NOMO-1 (cell line): Measurements from ENCODE around the gene GPR12.

Source experiments
- DNase-seq, 2 experiments: peaks; one replicate each; lab custom pipeline; 2025; ENCODE audit not compliant: unreplicated experiment in 2 of 2; lab: John Stamatoyannopoulos, UW

GPR12 gene, protein sequence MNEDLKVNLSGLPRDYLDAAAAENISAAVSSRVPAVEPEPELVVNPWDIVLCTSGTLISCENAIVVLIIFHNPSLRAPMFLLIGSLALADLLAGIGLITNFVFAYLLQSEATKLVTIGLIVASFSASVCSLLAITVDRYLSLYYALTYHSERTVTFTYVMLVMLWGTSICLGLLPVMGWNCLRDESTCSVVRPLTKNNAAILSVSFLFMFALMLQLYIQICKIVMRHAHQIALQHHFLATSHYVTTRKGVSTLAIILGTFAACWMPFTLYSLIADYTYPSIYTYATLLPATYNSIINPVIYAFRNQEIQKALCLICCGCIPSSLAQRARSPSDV

DNA sequence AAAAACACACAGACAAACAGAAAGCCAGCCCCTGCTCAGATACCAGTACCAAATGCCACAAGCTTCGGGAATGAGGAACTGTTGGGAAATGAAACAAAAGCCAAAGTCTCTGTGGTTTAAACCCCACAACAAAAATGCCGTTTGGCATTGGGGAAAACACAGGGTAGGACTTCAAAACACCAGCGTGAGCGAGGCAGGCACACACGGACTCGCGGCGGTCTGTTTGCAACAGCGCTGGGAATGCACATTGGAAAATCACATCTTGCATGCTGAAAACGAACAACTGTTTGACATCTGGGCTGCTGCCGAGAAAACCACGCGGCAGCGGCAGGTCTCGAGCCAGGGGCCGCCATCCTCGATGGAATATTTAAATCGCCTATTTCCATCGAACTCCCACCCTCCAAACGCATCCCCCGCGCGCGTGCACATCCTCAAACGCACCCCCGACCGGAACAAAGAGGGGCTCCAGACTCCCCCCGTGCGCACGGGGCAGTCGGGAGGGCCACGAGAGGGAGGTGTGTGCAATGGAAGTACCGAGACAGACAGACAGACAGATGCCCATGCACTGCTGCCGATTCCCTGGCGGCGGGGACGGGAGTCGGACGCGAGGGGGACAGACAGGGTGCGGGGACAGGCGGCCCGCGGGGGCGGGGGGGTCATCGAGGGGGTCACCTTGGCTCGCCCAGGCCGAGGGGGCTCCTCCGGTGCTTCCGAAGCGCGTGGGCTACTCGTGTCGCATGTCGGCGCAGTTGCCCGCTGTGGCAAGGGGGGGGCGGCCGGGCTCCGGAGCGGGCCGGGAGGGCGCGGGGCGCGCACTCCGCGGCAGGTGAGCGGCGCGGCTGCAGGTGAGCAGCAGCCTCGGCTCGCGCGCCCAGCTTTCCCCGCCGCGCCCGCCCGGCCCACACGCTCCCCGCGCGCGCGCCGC is at the start of gene GPR12:
Gene GPR12, minus strand, starts transcription at position 880 of the 925 bp plus-strand sequence. CDS start 959 bp downstream, outside the sequence.
- DNase-seq, result peak in 1 of 2 experiments; percentile 13

DNA sequence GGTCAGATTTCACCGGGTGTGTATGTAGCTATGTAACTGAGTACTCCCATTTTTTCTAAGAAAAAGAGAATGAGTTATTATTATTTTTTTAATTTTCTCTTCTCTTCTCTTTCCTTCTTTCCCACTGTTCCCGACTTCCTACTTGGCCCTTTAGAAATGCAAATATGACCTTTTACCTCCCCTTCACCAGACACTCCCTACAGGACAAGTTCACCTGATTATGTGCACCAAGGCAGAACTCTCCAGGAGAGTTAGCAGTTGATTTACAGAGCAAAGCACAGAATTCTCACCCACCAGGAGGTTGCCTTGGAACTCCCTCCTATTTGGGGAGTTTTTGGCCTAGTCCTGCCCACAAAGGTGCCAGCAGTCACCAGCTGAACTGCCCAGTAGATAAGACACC is 49.5 kb upstream of the GPR12 start:
- DNase-seq, result no peak

DNA sequence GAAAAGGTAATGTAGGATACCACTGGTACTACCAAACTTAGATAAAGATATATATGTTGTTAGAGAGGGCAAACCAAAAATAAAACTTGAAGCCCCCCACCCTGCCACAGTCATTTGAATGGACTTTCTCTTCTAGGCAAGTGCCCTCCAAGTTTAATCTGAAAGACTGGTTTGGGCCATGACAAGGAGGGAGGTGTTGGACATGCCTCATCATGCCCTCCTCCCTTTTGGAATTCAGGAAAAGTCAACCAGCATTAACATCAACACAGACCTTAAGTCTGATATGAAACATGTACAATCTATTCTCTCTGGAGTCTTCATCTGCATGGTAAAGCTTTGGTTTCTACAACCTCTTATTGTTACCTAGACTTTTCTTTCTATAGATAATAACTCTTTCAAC is 46.3 kb upstream of the GPR12 start:
- DNase-seq, result no peak

DNA sequence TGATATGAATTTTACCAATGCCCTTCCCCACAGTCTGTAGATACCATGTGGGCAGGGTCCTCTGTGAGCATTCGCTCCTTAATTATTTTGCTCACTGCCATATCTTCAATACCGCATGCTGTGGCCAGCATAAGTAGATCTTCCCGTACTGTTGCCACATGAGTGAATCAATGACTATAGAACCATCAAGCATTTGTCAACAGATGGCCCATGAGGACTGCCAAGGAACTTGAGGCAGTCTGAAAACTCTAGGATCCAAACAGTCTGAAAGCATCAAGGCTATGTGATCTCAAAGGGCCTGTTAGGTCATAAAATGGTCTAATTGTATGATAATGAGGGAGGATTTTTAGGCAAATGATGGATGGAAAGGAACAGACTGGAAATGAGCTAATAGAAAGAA is 27.4 kb upstream of the GPR12 start:
- no peak for DNase-seq

DNA sequence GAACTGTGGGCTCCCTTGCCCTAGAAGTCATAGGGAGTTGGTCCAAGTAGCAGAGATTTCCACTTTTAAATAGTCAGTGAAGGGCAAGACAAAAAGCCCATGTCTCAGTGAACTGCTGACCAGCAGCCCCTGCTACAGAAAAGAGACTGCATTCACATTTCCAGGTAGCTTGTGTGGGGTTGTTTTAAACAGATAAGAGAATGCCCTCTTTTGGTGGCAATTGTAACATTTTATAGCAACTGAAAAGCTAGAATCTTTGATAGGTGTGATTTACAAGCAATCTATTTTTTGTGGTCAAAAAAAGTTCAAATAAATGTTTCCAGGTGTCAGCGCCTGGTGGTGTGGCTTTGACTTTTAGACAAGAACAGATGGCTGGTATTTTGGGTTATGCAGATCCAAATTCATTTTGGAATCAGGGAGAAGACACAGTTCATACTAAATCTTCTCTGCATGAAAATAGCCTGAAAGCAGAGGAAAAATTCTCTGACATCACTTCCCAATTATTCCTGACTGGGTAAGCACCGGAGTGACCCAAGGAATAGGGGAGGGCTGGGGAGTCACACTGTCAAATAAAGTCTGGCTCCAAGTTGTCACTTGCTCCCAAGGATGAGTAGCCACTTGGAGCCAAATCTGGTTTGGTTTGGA is 26.2 kb upstream of the GPR12 start:
- DNase-seq, result no peak

DNA sequence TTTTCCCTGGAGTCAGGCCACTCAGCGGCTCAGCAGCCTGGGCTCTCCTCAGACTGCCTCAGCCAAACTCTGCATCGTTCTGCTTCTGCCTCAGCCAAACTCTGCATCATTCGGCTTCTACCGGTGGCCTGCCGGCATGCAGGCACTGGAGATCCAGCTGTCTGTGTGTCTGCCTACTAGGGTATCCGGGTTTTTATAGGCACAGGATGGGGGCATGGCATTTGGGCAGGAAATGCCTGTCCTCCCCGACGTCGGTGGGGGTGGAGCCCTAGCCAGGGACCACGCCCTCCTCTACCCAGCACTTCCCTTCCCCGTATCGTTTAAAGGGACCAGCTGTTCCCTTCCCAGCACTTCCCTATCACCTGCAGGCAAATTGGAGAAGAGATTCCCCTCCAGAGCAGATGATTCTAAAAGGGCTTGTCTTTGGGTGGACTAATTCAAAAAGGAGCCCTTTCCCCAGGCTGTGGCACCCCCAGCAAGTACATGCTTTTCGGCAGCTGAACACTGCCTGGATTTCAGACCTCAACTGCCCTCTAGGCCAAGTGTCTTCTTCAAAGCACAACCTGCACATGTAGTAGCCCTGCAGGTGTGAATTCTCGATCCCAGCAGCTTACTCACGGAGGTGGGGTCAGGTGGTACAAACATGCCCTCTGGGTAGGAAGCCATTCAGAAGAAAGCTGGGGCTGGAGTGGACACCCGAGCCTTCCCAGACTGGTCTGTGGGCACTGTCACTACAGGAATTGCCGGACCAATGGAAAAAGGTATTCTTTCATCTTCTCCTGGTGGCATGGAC is 25.4 kb upstream of the GPR12 start:
- peak; percentile 29 to 45 for DNase-seq

DNA sequence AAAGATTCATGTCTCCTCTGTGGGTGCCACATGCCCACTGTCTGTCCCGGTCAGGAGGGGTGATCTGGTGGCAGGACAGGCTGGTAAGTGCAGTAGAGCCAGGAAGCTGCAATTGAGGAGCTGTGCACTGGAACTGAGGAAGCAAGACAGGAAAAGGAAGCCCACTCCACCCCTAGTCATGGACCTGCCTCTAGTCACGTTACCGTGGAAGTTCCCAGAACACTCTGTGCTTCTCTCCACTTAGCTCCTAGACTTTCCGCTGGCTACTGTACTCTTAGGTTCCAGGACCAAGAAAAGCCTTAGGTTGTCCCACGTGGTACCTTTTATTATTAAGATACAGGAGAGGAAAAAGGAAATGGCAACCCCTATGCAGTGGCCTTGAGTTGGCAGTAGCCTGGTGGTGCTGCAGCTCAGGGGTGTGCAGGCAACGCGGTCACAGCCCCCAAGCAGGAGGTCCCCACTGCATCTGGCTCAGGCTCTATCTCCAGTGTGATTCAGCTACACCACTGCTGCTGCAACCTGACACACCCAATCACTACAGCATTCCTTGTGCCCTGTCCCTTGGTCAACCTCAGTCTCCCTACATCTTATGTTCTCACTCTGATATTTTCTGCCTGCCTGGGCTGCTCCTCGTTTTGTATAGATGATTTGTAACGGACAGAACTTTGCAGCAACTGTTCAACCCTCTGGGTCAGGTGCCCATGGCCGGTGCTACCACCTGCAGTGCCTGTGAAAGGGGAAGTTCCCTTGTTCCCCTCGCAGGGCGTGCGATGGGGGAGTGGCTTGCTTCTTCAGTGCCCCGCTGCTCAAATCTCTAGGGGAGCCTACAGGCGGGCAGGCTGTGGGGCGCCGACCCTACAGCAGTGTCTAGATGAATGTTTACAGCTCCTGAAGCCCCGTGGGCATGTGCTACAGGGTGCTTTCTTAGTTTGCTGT is 24.4 kb upstream of the GPR12 start:
- peak; percentile 58 to 69 for DNase-seq

DNA sequence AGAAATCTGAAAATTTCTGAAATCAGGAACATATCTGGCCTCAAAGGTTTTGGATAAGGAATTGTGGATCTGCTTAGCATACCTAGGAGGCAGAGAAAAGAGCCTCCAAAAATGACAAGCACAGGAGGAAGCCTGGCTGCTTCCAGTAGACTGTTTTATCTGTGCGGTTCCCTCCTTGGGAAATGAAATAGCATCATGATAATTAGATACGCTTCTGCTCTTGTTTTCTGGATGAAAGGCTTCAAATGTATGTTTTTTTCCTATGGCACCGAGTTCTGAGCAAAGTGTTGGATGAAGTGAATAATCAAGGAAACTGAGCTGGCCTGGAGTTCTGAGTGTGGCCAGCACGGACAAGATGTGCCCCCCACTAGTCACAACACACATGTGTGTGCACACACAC is 19.8 kb upstream of the GPR12 start:
- no peak for DNase-seq

DNA sequence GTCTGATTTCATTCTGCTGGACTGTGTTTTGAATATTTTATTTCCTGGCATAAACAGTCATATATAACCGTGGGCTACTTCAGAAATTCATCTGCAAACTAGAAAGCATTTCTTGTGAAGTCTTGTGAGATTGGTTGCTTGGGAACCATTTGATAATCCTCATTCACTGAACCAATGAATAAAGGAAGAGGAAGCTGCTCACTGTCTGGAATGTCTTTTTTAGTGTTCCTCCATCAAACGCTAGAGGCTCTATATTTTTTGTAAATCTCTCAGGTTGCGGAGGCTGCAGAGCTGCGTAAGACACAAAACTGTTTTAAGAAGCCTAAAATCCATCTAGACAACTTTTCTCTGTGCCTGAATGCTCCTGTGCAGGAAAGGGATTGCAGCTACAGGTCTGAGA is 18.7 kb upstream of the GPR12 start:
- no peak for DNase-seq

DNA sequence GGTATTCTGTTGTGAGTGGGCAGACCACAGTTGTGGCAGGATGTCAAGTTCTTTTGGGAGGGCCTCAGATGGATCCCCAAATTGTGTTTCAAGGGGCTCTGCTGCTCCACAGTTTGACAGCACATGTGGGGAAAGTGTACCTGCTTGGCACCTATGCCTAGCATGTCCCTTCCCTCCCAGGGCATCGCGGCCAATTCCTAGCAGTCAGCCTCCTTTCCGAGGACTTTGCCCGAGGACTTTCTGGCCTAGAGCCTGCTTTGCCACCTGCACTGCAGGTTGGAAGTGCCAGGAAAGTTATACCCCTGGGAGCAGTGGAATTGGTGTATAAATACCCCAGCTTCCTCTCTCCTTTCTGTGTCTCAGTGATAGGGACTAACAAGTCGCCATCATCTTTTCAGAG is 11.9 kb upstream of the GPR12 start:
- DNase-seq, result no peak

DNA sequence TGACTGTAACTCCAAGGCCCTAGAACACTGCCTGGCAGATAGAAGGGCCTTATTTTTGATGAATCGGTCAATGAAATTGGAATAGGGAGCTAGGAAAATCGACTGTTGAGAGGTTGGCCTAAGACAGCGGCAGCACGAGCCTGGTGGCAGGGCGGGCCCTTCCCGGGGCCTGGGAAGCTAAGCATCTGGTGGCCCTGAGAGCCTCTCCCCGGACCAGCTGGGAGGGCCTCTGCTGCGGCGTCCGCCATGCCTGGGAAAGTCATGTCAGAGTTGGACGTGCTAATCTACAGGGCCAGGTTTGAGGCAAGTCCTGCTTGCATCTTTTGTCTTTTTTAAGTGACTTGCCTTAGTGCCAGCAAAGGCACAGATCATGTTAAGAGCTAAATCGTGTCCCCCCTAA is 11.2 kb upstream of the GPR12 start:
- DNase-seq, result no peak

DNA sequence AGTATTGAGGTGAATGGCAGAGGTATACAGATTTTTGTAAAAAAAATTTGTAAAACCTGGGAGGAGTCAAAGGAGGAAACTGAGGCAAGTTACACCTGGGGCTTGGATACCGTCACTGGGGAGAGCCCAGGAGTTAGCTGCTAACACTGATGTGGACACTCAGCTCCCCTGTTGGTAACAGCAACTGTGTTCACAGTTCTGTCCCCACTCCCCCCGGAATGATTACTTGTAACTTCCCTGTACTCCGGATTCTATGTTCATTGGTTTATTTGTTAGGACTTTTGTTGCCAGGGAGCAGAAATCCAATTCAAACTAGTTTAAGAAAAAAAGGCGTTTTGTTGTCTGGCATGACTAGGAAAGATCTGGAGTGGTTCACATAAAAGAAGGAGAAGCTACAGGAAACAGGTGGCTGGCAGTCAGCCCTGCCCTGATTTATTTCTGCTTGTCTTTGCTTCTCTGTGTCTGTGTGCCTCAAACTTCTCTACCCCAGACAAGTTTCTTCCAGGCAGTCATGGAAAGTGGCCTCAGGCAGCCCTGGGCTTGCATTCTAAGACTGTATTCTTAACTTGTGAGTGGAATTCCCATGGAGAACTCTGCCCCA is 2.3 kb upstream of the GPR12 start:
- DNase-seq, result no peak

DNA sequence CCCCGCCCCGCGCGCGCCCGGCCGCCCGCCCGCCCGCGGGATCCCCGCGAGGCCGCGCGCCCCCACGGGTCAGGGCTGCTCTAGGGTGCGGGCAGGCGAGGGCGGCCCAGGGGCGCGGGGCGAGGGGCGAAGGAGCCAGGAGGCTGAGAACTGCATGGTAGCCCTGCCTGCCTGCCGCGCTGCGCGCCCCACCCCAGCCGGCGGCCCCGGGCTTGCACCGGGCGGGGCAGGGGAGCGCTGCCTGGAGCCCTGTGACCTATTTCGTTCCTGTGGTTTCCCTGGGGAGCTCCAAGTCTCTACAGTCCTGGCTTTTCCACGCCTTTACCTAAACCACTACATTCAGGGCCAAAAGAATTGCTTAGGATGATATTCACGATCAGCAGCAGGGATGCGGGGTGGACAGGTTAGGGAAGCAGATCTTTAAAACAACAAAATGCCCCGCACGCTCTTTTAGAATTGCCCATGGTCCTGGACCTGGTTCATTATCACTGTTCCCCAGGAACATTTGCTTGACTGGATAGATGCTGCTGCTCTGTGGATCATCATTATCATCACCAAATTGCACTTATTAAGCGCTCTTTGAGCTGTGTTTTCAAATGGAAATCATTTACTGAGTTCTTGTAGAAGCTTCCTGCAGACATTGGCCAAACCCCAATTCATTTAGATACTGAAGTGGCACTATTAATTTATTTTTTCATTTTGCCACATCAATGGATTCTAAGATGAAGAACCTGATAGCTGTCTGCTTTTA is 421 bp upstream of the GPR12 start:
- DNase-seq, result no peak

DNA sequence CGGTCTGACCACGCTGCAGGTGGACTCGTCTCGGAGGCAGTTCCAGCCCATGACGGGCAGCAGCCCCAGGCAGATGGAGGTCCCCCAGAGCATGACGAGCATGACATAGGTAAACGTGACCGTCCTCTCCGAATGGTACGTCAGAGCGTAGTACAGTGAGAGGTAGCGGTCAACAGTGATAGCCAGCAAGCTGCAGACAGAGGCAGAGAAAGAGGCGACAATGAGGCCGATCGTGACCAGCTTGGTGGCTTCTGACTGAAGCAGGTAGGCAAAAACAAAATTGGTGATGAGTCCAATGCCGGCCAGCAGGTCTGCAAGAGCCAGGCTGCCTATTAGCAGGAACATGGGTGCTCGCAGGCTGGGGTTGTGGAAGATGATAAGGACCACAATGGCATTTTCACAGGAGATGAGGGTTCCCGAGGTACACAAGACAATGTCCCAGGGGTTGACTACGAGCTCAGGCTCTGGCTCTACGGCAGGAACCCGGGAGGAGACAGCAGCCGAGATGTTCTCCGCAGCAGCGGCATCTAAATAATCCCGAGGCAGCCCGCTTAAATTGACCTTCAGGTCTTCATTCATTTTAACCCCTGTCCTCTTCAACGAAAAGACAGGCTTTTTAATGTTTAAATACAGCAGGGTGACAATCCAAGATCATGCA is 1.2 kb downstream of the GPR12 start:
- no peak for DNase-seq

DNA sequence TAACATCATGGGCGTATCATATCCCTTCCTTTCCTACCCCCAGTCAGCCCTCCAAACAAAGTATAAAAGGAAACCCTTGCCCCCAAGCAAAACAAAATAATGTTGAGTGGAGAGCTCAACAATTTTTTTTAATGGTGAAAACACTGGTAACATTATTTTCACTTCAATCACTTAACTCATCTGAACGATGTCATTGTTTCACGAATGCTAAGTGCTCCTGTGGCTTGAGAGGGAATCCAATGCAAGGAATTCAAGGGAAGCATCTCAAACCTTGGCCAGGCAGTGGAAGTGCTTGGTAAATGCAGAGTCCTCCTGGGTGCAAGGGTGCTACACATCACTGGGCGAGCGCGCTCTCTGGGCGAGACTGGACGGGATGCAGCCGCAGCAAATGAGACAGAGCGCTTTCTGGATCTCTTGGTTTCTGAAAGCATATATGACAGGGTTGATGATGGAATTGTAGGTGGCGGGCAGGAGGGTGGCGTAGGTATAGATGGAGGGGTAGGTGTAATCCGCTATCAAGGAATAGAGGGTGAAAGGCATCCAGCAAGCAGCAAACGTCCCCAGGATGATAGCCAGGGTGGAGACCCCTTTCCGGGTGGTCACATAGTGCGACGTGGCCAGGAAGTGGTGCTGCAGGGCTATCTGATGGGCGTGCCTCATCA is 2.0 kb downstream of the GPR12 start:
- no peak for DNase-seq

DNA sequence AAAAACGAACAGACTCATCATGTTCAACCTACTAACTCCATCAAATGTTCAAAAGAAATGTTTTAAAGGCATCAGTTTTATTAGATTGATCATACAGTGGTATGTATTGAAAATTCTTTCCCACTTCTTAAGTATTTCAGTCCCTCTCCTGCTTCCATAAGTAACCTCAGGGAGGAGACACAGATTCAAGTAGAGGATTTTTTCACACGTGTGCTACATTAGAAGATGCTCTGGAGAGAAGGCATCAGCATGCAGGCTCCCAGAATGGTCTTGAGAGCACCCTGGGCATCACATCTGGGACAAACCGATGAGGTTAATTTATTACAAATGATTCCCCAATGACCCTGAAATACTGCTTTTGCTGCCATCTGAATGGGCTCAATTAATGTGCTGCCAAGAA is 3.6 kb downstream of the GPR12 start:
- no peak for DNase-seq

DNA sequence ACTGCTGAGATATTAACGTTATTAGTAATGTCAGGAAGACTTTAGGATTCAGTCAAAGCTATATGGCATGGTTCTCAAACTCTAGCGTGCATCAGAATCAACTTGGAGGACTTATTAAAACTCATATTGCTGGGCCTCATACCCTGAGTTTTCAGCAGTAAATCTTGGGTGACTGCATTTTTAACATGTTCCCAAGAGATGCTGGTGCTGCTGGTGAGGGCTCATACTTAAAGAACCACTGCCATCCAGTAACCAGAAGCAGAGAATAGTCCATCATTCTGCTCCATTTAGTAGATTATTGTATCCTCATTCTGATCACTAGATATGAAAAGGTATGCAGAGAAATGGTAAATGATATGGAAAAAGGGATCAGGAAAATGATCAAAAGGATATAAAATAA is 7.9 kb downstream of the GPR12 start:
- no peak for DNase-seq
